Ascending aorta (tissue), 2 donors: ENCODE measurements around the gene CNPY4. TPM values are rescaled to one million over a fixed set of nuclear protein-coding genes. Genes with fewer than 3 reads are reported as not detected.

Experiments
- DNase-seq, 2 donors: peaks; one replicate each; pipeline ENCODE4 v3.0.0-alpha.2; 2019; ENCODE audit warnings: low spot score in 2 of 2
- H3K27ac ChIP-seq, 2 donors: fragments of 200-600 bp; sonication (generic); one replicate each; pipeline ENCODE4 v1.5.1; 2016 to 2017; ENCODE audit warnings: mild to moderate bottlenecking in 1 of 2
- H3K27me3 ChIP-seq: fragments of 200-600 bp; sonication (generic); one replicate; pipeline ENCODE4 v1.5.1; 2017
- H3K36me3 ChIP-seq, 2 donors: fragments of 200-600 bp; sonication (generic); one replicate each; pipeline ENCODE4 v1.5.1; 2016
- H3K4me1 ChIP-seq, 2 donors: fragments of 200-600 bp; sonication (generic); one replicate each; pipeline ENCODE4 v1.5.1; 2016 to 2017; ENCODE audit warnings: mild to moderate bottlenecking in 1 of 2
- H3K4me3 ChIP-seq, 2 donors: fragments of 200-600 bp; sonication (generic); one replicate each; pipeline ENCODE4 v1.5.1; 2016 to 2017; ENCODE audit warnings: mild to moderate bottlenecking in 1 of 2
- H3K9me3 ChIP-seq, 2 donors: fragments of 200-600 bp; sonication (generic); one replicate each; pipeline ENCODE4 v1.5.1; 2016
- intact Hi-C: fragments of 100-400 bp; cut with DNase I; formaldehyde crosslinking; loops from one replicate; pipeline ENCODE4 v1.15.1; 2023
- total RNA-seq: library from RNA; depleted of rRNA; stranded (reverse); fragments of >200 nt; gene quantifications from one replicate; pipeline ENCODE4 v1.1.0, GENCODE V29; 2016
- TF ChIP-seq, protein P1 (sequence below), 3 experiments: fragments of 200-600 bp in 2 of 3; fragments of 450-650 bp in 1 of 3; sonication (generic) in 2 of 3; IDR thresholded peaks; one replicate each; pipeline ENCODE4 v1.5.1; 2016 to 2019; ENCODE audit warnings: antibody characterized with exemption in 3 of 3, mild to moderate bottlenecking in 1 of 3, moderate library complexity in 1 of 3

CNPY4 gene
- total RNA-seq, 1 donor from 2014 or later, result 1.4 TPM

DNA sequence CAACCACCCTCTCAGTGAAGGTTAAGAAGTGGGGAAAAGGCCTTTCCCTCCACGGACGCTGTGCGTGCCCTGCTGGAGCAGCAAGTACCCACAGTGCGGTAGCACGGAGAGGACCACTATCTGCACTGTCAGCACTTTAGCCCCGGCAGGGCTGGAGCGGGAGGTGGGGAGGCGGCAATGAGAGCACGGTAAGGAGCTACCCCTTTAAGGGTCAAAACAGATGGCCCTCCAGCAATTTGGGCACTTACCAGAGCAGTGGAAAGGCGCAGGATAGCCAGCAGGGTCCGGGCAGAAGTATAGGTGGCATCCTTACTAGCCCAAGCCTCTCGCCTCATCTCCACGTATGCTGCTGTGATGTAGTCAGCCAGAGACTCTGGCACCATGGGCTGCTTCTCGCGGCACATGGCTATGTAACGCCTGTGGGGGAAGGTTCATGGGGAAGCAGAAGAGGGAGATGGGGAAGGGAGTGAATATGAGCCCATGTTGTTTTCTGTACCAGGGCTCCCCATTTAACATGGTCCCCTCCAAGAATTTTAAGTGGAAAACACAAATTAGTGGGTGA is 25.4 kb upstream of the CNPY4 start:
- Histone ChIP-seq H3K27ac (no peak overlapping the region), H3K36me3 (peaks cover 65 to 90% of the 10 kb centered on the region in 2 donors)

GRCh38 chr7:100095289-100095688 is 24.1 kb upstream of the CNPY4 start:
- Histone ChIP-seq H3K4me3 (no peak overlapping the region), H3K4me1 (peaks cover 4 to 11% of the 10 kb centered on the region in 2 donors), H3K9me3 (no peaks in the 10 kb centered on the region), H3K27ac (no peak overlapping the region), H3K36me3 (peaks cover 70 to 92% of the 10 kb centered on the region in 2 donors), H3K27me3 (no peaks in the 10 kb centered on the region)
- DNase-seq, result no peak
- TF ChIP-seq, protein P1, sequence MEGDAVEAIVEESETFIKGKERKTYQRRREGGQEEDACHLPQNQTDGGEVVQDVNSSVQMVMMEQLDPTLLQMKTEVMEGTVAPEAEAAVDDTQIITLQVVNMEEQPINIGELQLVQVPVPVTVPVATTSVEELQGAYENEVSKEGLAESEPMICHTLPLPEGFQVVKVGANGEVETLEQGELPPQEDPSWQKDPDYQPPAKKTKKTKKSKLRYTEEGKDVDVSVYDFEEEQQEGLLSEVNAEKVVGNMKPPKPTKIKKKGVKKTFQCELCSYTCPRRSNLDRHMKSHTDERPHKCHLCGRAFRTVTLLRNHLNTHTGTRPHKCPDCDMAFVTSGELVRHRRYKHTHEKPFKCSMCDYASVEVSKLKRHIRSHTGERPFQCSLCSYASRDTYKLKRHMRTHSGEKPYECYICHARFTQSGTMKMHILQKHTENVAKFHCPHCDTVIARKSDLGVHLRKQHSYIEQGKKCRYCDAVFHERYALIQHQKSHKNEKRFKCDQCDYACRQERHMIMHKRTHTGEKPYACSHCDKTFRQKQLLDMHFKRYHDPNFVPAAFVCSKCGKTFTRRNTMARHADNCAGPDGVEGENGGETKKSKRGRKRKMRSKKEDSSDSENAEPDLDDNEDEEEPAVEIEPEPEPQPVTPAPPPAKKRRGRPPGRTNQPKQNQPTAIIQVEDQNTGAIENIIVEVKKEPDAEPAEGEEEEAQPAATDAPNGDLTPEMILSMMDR (IDR thresholded peaks at IDR 0.05), result no peak
- intact Hi-C loops, result no loop called here

More for the DNA sequence above, 25.4 kb upstream of the CNPY4 start:
- TF ChIP-seq, protein P1 (IDR thresholded peaks at IDR 0.05), result no peak
- DNase-seq, result no peak
- Histone ChIP-seq H3K27me3 (no peaks in the 10 kb centered on the region), H3K4me3 (no peak overlapping the region), H3K9me3 (no peaks in the 10 kb centered on the region), H3K4me1 (peaks cover 6 to 7% of the 10 kb centered on the region in 2 donors)
- intact Hi-C loops, result no loop called here

GRCh38 chr7:100095704-100096103 is 23.7 kb upstream of the CNPY4 start:
- Histone ChIP-seq H3K4me1 (peaks cover 4 to 11% of the 10 kb centered on the region in 2 donors), H3K27me3 (no peaks in the 10 kb centered on the region), H3K36me3 (peaks cover 69 to 88% of the 10 kb centered on the region in 2 donors), H3K4me3 (no peak overlapping the region), H3K9me3 (no peaks in the 10 kb centered on the region), H3K27ac (no peak overlapping the region)
- intact Hi-C loops, result no loop called here
- no peak for DNase-seq
- TF ChIP-seq, protein P1 (IDR thresholded peaks at IDR 0.05), result no peak

- H3K4me3 ChIP-seq, result no peak overlapping the region
- no peaks in the 10 kb centered on the region for H3K9me3 ChIP-seq
- H3K36me3 ChIP-seq, result peaks cover 46 to 56% of the 10 kb centered on the region in 2 donors
- H3K27me3 ChIP-seq, result no peaks in the 10 kb centered on the region
- no peak for DNase-seq
- peaks cover 4 to 15% of the 10 kb centered on the region in 2 donors for H3K4me1 ChIP-seq
- no peak overlapping the region for H3K27ac ChIP-seq
- TF ChIP-seq, protein P1 (IDR thresholded peaks at IDR 0.05), result no peak
- intact Hi-C loops, result no loop called here
Measured at GRCh38 chr7:100098913-100099312, 20.5 kb upstream of the CNPY4 start.

DNA sequence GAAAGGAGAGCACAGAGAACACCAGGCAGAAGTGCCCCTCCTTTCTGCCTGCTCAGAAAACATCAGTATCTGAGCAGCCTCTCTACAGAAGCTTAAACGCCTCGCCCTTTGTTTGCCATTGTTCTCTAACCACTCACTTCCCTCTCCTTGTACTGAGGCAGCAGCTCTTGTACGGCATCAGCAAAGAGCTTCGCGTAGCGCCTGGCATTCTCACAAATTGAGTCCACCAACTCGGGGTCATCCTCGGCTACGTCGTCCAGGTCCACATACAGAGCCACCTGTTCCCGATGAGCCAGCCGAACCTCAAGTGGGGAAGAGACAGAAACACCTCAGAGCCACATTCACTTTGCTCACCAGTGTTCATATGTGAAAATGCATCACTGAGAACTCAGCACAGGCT is 20.0 kb upstream of the CNPY4 start:
- Histone ChIP-seq H3K27ac (peak overlapping the region; percentile 93 to 95), H3K9me3 (no peaks in the 10 kb centered on the region)

More for the DNA sequence above, 20.0 kb upstream of the CNPY4 start:
- Histone ChIP-seq H3K27me3 (no peaks in the 10 kb centered on the region), H3K36me3 (peaks cover 40 to 56% of the 10 kb centered on the region in 2 donors), H3K4me1 (peaks cover 4 to 15% of the 10 kb centered on the region in 2 donors), H3K4me3 (peak overlapping the region; percentile 87)
- TF ChIP-seq, protein P1 (IDR thresholded peaks at IDR 0.05), result no peak
- no peak for DNase-seq
- intact Hi-C loops, result no loop called here
